ENCODE data around the gene QRICH2.

Gene QRICH2

DNA sequence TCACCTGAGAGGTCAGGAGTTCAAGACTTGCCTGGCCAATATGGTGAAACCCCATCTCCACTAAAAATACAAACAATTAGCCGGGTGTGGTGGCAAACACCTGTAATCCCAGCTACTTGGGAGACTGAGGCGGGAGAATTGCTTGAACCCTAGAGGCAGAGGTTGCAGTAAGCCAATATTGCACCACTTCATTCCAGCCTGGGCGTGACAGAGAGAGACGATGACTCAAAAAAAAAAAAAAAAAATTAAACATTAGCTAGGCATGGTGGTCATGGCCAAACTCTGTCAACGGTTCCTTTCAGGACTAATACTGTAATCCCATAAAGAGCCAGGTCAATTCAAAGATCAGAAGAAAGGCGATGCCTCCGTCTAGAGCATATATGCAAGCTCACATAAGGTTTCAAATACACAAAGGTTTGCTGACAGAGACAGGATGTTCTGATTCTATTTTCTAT lies 70.2 kb downstream of the QRICH2 start:
- no peak overlapping the region for H2AFZ ChIP-seq (ENCODE audit: low read length)
- H3K27me3 ChIP-seq (ENCODE audit: insufficient read depth, low read length): peaks cover 12% of the 10 kb centered on the region; the same call in 1 of the 2 replicates
- H3K9me2 ChIP-seq (ENCODE audit: low read depth, low read length): no peaks in the 10 kb centered on the region
- H3K27ac ChIP-seq (ENCODE audit: low read depth, low read length, poor library complexity, severe bottlenecking): no peak overlapping the region
- H3K9ac ChIP-seq (ENCODE audit: low read length): no peak overlapping the region
- H3K36me3 ChIP-seq (ENCODE audit: insufficient read depth, low read length): no peaks in the 10 kb centered on the region
- no peaks in the 10 kb centered on the region for H3F3A ChIP-seq (ENCODE audit: insufficient read depth, low read length)
- TF ChIP-seq, protein P1, sequence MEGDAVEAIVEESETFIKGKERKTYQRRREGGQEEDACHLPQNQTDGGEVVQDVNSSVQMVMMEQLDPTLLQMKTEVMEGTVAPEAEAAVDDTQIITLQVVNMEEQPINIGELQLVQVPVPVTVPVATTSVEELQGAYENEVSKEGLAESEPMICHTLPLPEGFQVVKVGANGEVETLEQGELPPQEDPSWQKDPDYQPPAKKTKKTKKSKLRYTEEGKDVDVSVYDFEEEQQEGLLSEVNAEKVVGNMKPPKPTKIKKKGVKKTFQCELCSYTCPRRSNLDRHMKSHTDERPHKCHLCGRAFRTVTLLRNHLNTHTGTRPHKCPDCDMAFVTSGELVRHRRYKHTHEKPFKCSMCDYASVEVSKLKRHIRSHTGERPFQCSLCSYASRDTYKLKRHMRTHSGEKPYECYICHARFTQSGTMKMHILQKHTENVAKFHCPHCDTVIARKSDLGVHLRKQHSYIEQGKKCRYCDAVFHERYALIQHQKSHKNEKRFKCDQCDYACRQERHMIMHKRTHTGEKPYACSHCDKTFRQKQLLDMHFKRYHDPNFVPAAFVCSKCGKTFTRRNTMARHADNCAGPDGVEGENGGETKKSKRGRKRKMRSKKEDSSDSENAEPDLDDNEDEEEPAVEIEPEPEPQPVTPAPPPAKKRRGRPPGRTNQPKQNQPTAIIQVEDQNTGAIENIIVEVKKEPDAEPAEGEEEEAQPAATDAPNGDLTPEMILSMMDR (IDR thresholded peaks at IDR 0.05; ENCODE audit: low read length): no peak
- no peak for TF ChIP-seq EZH2 (IDR thresholded peaks at IDR 0.05; ENCODE audit: borderline replicate concordance, low read length)
- no peaks in the 10 kb centered on the region for H3K79me2 ChIP-seq (ENCODE audit: insufficient read depth, low read length)
- H3K4me1 ChIP-seq (ENCODE audit: insufficient read depth, low read length, severe bottlenecking): no peaks in the 10 kb centered on the region
- no peak overlapping the region for H3K4me3 ChIP-seq (ENCODE audit: low read depth, low read length, poor library complexity, severe bottlenecking)
- H4K20me1 ChIP-seq (ENCODE audit: insufficient read depth, low read length): no peaks in the 10 kb centered on the region
- no peak overlapping the region for H3K4me2 ChIP-seq (ENCODE audit: low read length)
- no peaks in the 10 kb centered on the region for H3K9me3 ChIP-seq (ENCODE audit: low read length)

DNA sequence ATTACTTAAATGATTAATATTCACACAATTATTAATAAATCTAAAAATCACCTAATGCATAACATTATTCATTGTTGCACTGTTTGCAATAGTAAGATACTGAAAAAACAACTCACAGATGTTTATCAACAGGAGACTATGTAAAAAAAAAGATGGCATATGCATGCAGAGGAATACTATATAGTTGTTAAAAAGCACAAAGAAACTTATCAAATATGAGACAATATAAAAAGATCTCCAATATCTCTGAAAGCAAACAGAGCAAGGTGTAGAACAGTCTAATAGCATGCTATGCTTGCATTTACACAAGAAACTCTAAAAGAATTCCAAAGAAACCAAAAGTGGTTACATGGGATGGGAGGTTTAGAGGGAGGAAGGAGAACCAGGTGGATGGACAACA lies 71.5 kb downstream of the QRICH2 start:
- Histone ChIP-seq H2AFZ (ENCODE audit: low read length) (no peak overlapping the region), H3K4me1 (ENCODE audit: insufficient read depth, low read length, severe bottlenecking) (no peaks in the 10 kb centered on the region), H3K27ac (ENCODE audit: low read depth, low read length, poor library complexity, severe bottlenecking) (no peak overlapping the region), H3K79me2 (ENCODE audit: insufficient read depth, low read length) (no peaks in the 10 kb centered on the region), H3K36me3 (ENCODE audit: insufficient read depth, low read length) (no peaks in the 10 kb centered on the region), H3K27me3 (ENCODE audit: insufficient read depth, low read length) (peaks cover 12% of the 10 kb centered on the region; the same call in 1 of the 2 replicates), H3F3A (ENCODE audit: insufficient read depth, low read length) (no peaks in the 10 kb centered on the region), H3K4me2 (ENCODE audit: low read length) (no peak overlapping the region), H4K20me1 (ENCODE audit: insufficient read depth, low read length) (no peaks in the 10 kb centered on the region), H3K9me3 (ENCODE audit: low read length) (no peaks in the 10 kb centered on the region), H3K9me2 (ENCODE audit: low read depth, low read length) (no peaks in the 10 kb centered on the region), H3K9ac (ENCODE audit: low read length) (no peak overlapping the region), H3K4me3 (ENCODE audit: low read depth, low read length, poor library complexity, severe bottlenecking) (no peak overlapping the region)
- no peak for TF ChIP-seq EZH2 (IDR thresholded peaks at IDR 0.05; ENCODE audit: borderline replicate concordance, low read length)
- TF ChIP-seq, protein P1 (IDR thresholded peaks at IDR 0.05; ENCODE audit: low read length): no peak

DNA sequence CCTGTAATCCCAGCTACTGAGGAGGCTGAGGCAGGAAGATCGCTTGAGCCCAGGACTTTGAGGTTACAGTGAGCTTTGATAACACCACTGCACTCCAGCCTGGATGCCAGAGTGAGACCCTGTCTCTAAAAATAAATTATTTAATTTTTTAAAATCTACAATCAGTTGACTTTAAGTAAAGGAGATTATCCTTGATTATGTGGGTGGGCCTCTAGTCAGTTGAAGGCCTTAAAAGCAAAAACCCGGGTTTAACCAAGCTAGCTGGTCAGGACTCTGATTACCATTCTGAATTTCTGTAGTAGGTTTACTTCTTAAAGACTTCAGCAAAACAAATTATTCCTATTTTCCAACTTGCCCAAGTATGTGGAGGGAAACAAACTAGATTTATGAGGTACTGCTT lies 72.2 kb downstream of the QRICH2 start:
- TF ChIP-seq EZH2 (IDR thresholded peaks at IDR 0.05; ENCODE audit: borderline replicate concordance, low read length): no peak
- TF ChIP-seq, protein P1 (IDR thresholded peaks at IDR 0.05; ENCODE audit: low read length): no peak

More for the DNA sequence above, 72.2 kb downstream of the QRICH2 start:
- Histone ChIP-seq H3K9me3 (ENCODE audit: low read length) (no peaks in the 10 kb centered on the region), H3K4me2 (ENCODE audit: low read length) (no peak overlapping the region), H3K4me3 (ENCODE audit: low read depth, low read length, poor library complexity, severe bottlenecking) (no peak overlapping the region), H3F3A (ENCODE audit: insufficient read depth, low read length) (no peaks in the 10 kb centered on the region), H3K4me1 (ENCODE audit: insufficient read depth, low read length, severe bottlenecking) (no peaks in the 10 kb centered on the region), H3K79me2 (ENCODE audit: insufficient read depth, low read length) (no peaks in the 10 kb centered on the region), H3K9ac (ENCODE audit: low read length) (no peak overlapping the region), H4K20me1 (ENCODE audit: insufficient read depth, low read length) (no peaks in the 10 kb centered on the region), H3K27ac (ENCODE audit: low read depth, low read length, poor library complexity, severe bottlenecking) (no peak overlapping the region), H3K9me2 (ENCODE audit: low read depth, low read length) (no peaks in the 10 kb centered on the region), H3K27me3 (ENCODE audit: insufficient read depth, low read length) (peaks cover 12% of the 10 kb centered on the region; the same call in 1 of the 2 replicates), H2AFZ (ENCODE audit: low read length) (no peak overlapping the region), H3K36me3 (ENCODE audit: insufficient read depth, low read length) (no peaks in the 10 kb centered on the region)

Measured in OCI-LY1 (cell line).